Loucy (cell line): ENCODE results near the gene TSPO.

Experiments
- CTCF ChIP-seq: fragments of 200-600 bp; sonication (generic); conservative IDR thresholded peaks from 2 replicates; pipeline ENCODE4 v1.5.1; 2014; ENCODE audit warnings: mild to moderate bottlenecking, antibody characterized with exemption, low read length
- EZH2phosphoT487 ChIP-seq: fragments of 200-600 bp; IDR thresholded peaks from 2 replicates; pipeline ENCODE4 v1.6.1; 2018; ENCODE audit warnings: antibody characterized with exemption, mild to moderate bottlenecking, moderate library complexity, borderline replicate concordance

- TF ChIP-seq CTCF (no peak), EZH2phosphoT487 (no peak)
These were observed 15.8 kb upstream of the TSPO start for GRCh38 chr22:43135565-43135964.
